H9 (cell line): ENCODE data around the gene DLST. TPM values are rescaled to one million over a fixed set of nuclear protein-coding genes. Genes with fewer than 3 reads are reported as not detected.

ENCODE experiments used
- DNase-seq: peaks from one replicate; pipeline ENCODE4 v3.0.0-alpha.2; 2017
- H2AFZ ChIP-seq: one replicate; pipeline ENCODE4 v1.6.1; 2013; ENCODE audit warnings: mild to moderate bottlenecking, low read length, control low read depth, moderate library complexity
- H2AK5ac ChIP-seq: 2 replicates; pipeline ENCODE4 v1.6.1; 2013; ENCODE audit warnings: low read length, control low read depth, mixed read lengths; ENCODE audit not compliant: insufficient read length
- H2BK120ac ChIP-seq: one replicate; pipeline ENCODE4 v1.6.1; 2013; ENCODE audit warnings: low read depth, mild to moderate bottlenecking, low read length, control low read depth, inconsistent platforms; ENCODE audit not compliant: poor library complexity, severe bottlenecking
- H2BK12ac ChIP-seq: 2 replicates; pipeline ENCODE4 v1.6.1; 2013; ENCODE audit warnings: low read length, control low read depth, mixed read lengths, low read depth; ENCODE audit not compliant: insufficient read length
- H2BK15ac ChIP-seq: 2 replicates; pipeline ENCODE4 v1.6.1; 2013; ENCODE audit warnings: low read depth, low read length, control low read depth
- H2BK20ac ChIP-seq: one replicate; pipeline ENCODE4 v1.6.1; 2013; ENCODE audit warnings: low read depth, mild to moderate bottlenecking, low read length, control low read depth, inconsistent platforms; ENCODE audit not compliant: poor library complexity, severe bottlenecking
- H2BK5ac ChIP-seq: 2 replicates; pipeline ENCODE4 v1.6.1; 2013; ENCODE audit warnings: low read length, control low read depth, mixed read lengths; ENCODE audit not compliant: insufficient read length
- H3K14ac ChIP-seq: 2 replicates; pipeline ENCODE4 v1.6.1; 2013; ENCODE audit warnings: low read length, control low read depth; ENCODE audit not compliant: insufficient read depth
- H3K18ac ChIP-seq: 2 replicates; pipeline ENCODE4 v1.6.1; 2013; ENCODE audit warnings: low read depth, mild to moderate bottlenecking, mixed read lengths, low read length, control low read depth; ENCODE audit not compliant: insufficient read length
- H3K23ac ChIP-seq: 2 replicates; pipeline ENCODE4 v1.6.1; 2013; ENCODE audit warnings: low read length, control low read depth, mixed read lengths, low read depth; ENCODE audit not compliant: insufficient read length
- H3K23me2 ChIP-seq: 2 replicates; pipeline ENCODE4 v1.6.1; 2013; ENCODE audit warnings: low read depth, mild to moderate bottlenecking, mixed read lengths, low read length, control low read depth; ENCODE audit not compliant: insufficient read length, poor library complexity, severe bottlenecking
- H3K27ac ChIP-seq: 2 replicates; pipeline ENCODE4 v1.5.1; 2013; ENCODE audit warnings: low read length, control low read depth, mixed read lengths, low read depth; ENCODE audit not compliant: insufficient read length
- H3K27me3 ChIP-seq: 2 replicates; pipeline ENCODE4 v1.6.1; 2013; ENCODE audit warnings: low read length, control low read depth, inconsistent platforms; ENCODE audit not compliant: insufficient read depth
- H3K4ac ChIP-seq: 2 replicates; pipeline ENCODE4 v1.6.1; 2013; ENCODE audit warnings: low read depth, mild to moderate bottlenecking, control low read depth, inconsistent platforms, low read length, moderate library complexity
- H3K4me1 ChIP-seq: 2 replicates; pipeline ENCODE4 v1.6.1; 2013; ENCODE audit warnings: low read length, control low read depth, inconsistent platforms; ENCODE audit not compliant: insufficient read depth
- H3K4me2 ChIP-seq: 2 replicates; pipeline ENCODE4 v1.6.1; 2013; ENCODE audit warnings: low read length, control low read depth, mixed read lengths; ENCODE audit not compliant: insufficient read length, insufficient read depth
- H3K56ac ChIP-seq: 2 replicates; pipeline ENCODE4 v1.6.1; 2013; ENCODE audit warnings: low read depth, mild to moderate bottlenecking, mixed read lengths, low read length, control low read depth; ENCODE audit not compliant: insufficient read length
- H3K79me1 ChIP-seq: 2 replicates; pipeline ENCODE4 v1.6.1; 2013; ENCODE audit warnings: low read depth, mild to moderate bottlenecking, moderate library complexity, low read length, control low read depth, inconsistent platforms; ENCODE audit not compliant: insufficient read depth, poor library complexity, severe bottlenecking
- H3K79me2 ChIP-seq: 2 replicates; pipeline ENCODE4 v1.6.1; 2013; ENCODE audit warnings: low read length, control low read depth, inconsistent platforms; ENCODE audit not compliant: insufficient read depth
- H3K9ac ChIP-seq: 2 replicates; pipeline ENCODE4 v1.6.1; 2013; ENCODE audit warnings: low read length, control low read depth, mixed read lengths; ENCODE audit not compliant: insufficient read length; ENCODE audit errors: extremely low read depth
- H3K9me3 ChIP-seq: one replicate; pipeline ENCODE4 v1.6.1; 2013; ENCODE audit warnings: low read depth, low read length, inconsistent platforms; ENCODE audit not compliant: control insufficient read depth
- H3T11ph ChIP-seq: one replicate; pipeline ENCODE4 v1.6.1; 2013; ENCODE audit warnings: mild to moderate bottlenecking, low read length, control low read depth, inconsistent platforms
- H4K20me1 ChIP-seq: one replicate; pipeline ENCODE4 v1.6.1; 2013; ENCODE audit not compliant: control insufficient read depth, insufficient read length, insufficient read depth
- H4K5ac ChIP-seq: 2 replicates; pipeline ENCODE4 v1.6.1; 2013; ENCODE audit warnings: low read depth, mild to moderate bottlenecking, mixed read lengths, low read length, control low read depth; ENCODE audit not compliant: insufficient read length
- H4K8ac ChIP-seq: replicated peaks from 2 replicates; pipeline ENCODE4 v1.6.1; 2013; ENCODE audit warnings: low read length, control low read depth, mixed read lengths, low read depth; ENCODE audit not compliant: insufficient read length
- H4K91ac ChIP-seq: 2 replicates; pipeline ENCODE4 v1.6.1; 2013; ENCODE audit warnings: low read depth, mild to moderate bottlenecking, moderate library complexity, mixed read lengths, low read length, control low read depth; ENCODE audit not compliant: insufficient read length
- H3K27ac Mint-ChIP-seq, 3 experiments: 2 replicates in 2 of 3; 3 replicates in 1 of 3; pipeline ENCODE4 v1.8.0; 2020 to 2021; ENCODE audit warnings: mixed read lengths in 3 of 3, mild to moderate bottlenecking in 1 of 3, moderate library complexity in 1 of 3
- H3K27me3 Mint-ChIP-seq: 2 replicates; pipeline ENCODE4 v1.8.0; 2021; ENCODE audit warnings: low read depth, mild to moderate bottlenecking, moderate library complexity, mixed read lengths
- H3K36me3 Mint-ChIP-seq, 3 experiments: 2 replicates in 2 of 3; 3 replicates in 1 of 3; pipeline ENCODE4 v1.8.0; 2020 to 2021; ENCODE audit warnings: low read depth in 3 of 3, mixed read lengths in 3 of 3; ENCODE audit not compliant: insufficient read depth in 1 of 3
- H3K4me1 Mint-ChIP-seq, 2 experiments: 2 replicates each; pipeline ENCODE4 v1.8.0; 2020; ENCODE audit warnings: mixed read lengths in 2 of 2
- H3K4me3 Mint-ChIP-seq, 2 experiments: 2 replicates in 1 of 2; 3 replicates in 1 of 2; pipeline ENCODE4 v1.8.0; 2020 to 2021; ENCODE audit warnings: mild to moderate bottlenecking in 2 of 2, mixed read lengths in 2 of 2, moderate library complexity in 1 of 2
- H3K9me3 Mint-ChIP-seq, 2 experiments: 2 replicates in 1 of 2; 3 replicates in 1 of 2; pipeline ENCODE4 v1.8.0; 2020; ENCODE audit warnings: mild to moderate bottlenecking in 2 of 2, mixed read lengths in 2 of 2, moderate library complexity in 1 of 2
- CTCF ChIP-seq: fragments of 200-600 bp; sonication (generic); conservative IDR thresholded peaks from 3 replicates; pipeline ENCODE4 v1.8.0; 2021; ENCODE audit warnings: antibody characterized with exemption, mild to moderate bottlenecking
- WGBS: extraction: QIAGEN DNeasy Blood & Tissue Kit; methylation state at CpG from one replicate; pipeline ENCODE4 v1.1.7; 2013; ENCODE audit warnings: missing lambda C conversion rate, low lambda C conversion rate, mixed read lengths; ENCODE audit not compliant: insufficient read length; ENCODE audit errors: extremely low coverage; 5-methylcytosine and 5-hydroxymethylcytosine counted together
- total RNA-seq: library from RNA; stranded (reverse); gene quantifications from 2 replicates; pipeline ENCODE4 v1.2.1, GENCODE V29; 2021

DLST gene
- total RNA-seq, 1 experiment from 2014 or later = 116 TPM

GRCh38 chr14:74866708-74867389 lies 14.9 kb upstream of the DLST start:
- no peak for DNase-seq
- Histone ChIP-seq H3T11ph (no peak overlapping the region), H2BK12ac (no peak overlapping the region), H3K9ac (no peak overlapping the region), H4K20me1 (no peaks in the 10 kb centered on the region), H2BK5ac (no peak overlapping the region), H2BK20ac (no peak overlapping the region), H4K91ac (no peak overlapping the region), H3K79me1 (no peaks in the 10 kb centered on the region), H3K27me3 (no peaks in the 10 kb centered on the region), H2AFZ (no peak overlapping the region), H2AK5ac (no peak overlapping the region), H4K5ac (no peak overlapping the region), H2BK15ac (no peak overlapping the region), H3K23me2 (no peaks in the 10 kb centered on the region), H3K4me2 (no peak overlapping the region), H3K18ac (no peak overlapping the region), H3K79me2 (no peaks in the 10 kb centered on the region), H3K27ac (no peak overlapping the region), H2BK120ac (no peak overlapping the region), H3K14ac (no peak overlapping the region), H3K4me1 (no peaks in the 10 kb centered on the region), H3K4ac (no peak overlapping the region), H3K9me3 (no peaks in the 10 kb centered on the region), H4K8ac (no peak overlapping the region), H3K56ac (no peak overlapping the region), H3K23ac (no peak overlapping the region)
- Mint-ChIP-seq H3K27me3 (peaks cover 3% of the 10 kb centered on the region; the same call in 1 of the 2 replicates), H3K36me3 (no peaks in the 10 kb centered on the region), H3K4me1 (0 out of 4 replicates have a peak, but pooled peaks cover 0 to 2% of the 10 kb centered on the region in 2 experiments), H3K27ac (no peak overlapping the region; a peak in 2 of 7 replicates), H3K4me3 (no peak overlapping the region), H3K9me3 (no peaks in the 10 kb centered on the region)
- TF ChIP-seq CTCF = no peak
- WGBS = no CpG with 5 or more reads among the region's 3 CpGs
